Measurements from ENCODE around the gene PPM1E. TPM values are rescaled to one million over a fixed set of nuclear protein-coding genes. Genes with fewer than 3 reads are reported as not detected.

Gene PPM1E
- total and polyA plus RNA-seq, 2 experiments from 2014 or later, result not detected

- 89 to 97% methylated on average over 4 of the region's 4 CpGs for WGBS, 2 experiments (ENCODE audit: low coverage in 1 of 2, low lambda C conversion rate in 2 of 2, missing lambda C conversion rate in 2 of 2)
- no peaks in the 10 kb centered on the region for H3K36me3 ChIP-seq (ENCODE audit: low read depth)
- in situ Hi-C loops (cut with MboI), result no loop called here
- no peaks in the 10 kb centered on the region for H3K9me3 ChIP-seq (ENCODE audit: low read depth)
- H3K4me3 ChIP-seq, result no peak overlapping the region
- DNase-seq, result no peak
- no peaks in the 10 kb centered on the region for H3K4me1 ChIP-seq (ENCODE audit: insufficient read depth)
- H3K4me2 ChIP-seq (ENCODE audit: unreplicated experiment), result no peak overlapping the region
- no peaks in the 10 kb centered on the region for H3K79me2 ChIP-seq (ENCODE audit: insufficient read depth)
- H3K27me3 ChIP-seq (replicated peaks; ENCODE audit: insufficient read depth), result no peaks in the 10 kb centered on the region
- TF ChIP-seq EZH2phosphoT487 (IDR thresholded peaks at IDR 0.05; ENCODE audit: insufficient read depth, low read depth) (no peak), EZH2 (IDR thresholded peaks at IDR 0.05; ENCODE audit: insufficient read depth, poor library complexity, severe bottlenecking) (no peak)
- no peak overlapping the region for H2AFZ ChIP-seq
- H3F3A ChIP-seq (ENCODE audit: insufficient read depth), result no peaks in the 10 kb centered on the region
- no peak overlapping the region for H3K27ac ChIP-seq
- H3K9ac ChIP-seq, result no peak overlapping the region
- H4K20me1 ChIP-seq (ENCODE audit: insufficient read depth), result no peaks in the 10 kb centered on the region
- no peaks in the 10 kb centered on the region for H3K9me2 ChIP-seq (ENCODE audit: insufficient read depth)
Measured at GRCh38 chr17:58969612-58970011, 214.0 kb downstream of the PPM1E start.

GRCh38 chr17:58970609-58971450 lies 215.2 kb downstream of the PPM1E start:
- 51% methylated on average over 7 of the region's 7 CpGs for WGBS, 2 experiments (ENCODE audit: low coverage in 1 of 2, low lambda C conversion rate in 2 of 2, missing lambda C conversion rate in 2 of 2)
- H3K79me2 ChIP-seq (ENCODE audit: insufficient read depth), result no peaks in the 10 kb centered on the region
- H3K4me2 ChIP-seq (ENCODE audit: unreplicated experiment), result no peak overlapping the region
- H3F3A ChIP-seq (ENCODE audit: insufficient read depth), result no peaks in the 10 kb centered on the region
- H3K9me2 ChIP-seq (ENCODE audit: insufficient read depth), result no peaks in the 10 kb centered on the region
- no peaks in the 10 kb centered on the region for H3K36me3 ChIP-seq (ENCODE audit: low read depth)
- no peak overlapping the region for H3K27ac ChIP-seq
- H3K4me3 ChIP-seq, result no peak overlapping the region
- in situ Hi-C loops (cut with MboI), result no loop called here
- H3K4me1 ChIP-seq (ENCODE audit: insufficient read depth), result no peaks in the 10 kb centered on the region
- TF ChIP-seq EZH2phosphoT487 (IDR thresholded peaks at IDR 0.05; ENCODE audit: insufficient read depth, low read depth) (no peak), EZH2 (IDR thresholded peaks at IDR 0.05; ENCODE audit: insufficient read depth, poor library complexity, severe bottlenecking) (no peak)
- no peaks in the 10 kb centered on the region for H3K9me3 ChIP-seq (ENCODE audit: low read depth)
- no peak overlapping the region for H3K9ac ChIP-seq
- no peaks in the 10 kb centered on the region for H4K20me1 ChIP-seq (ENCODE audit: insufficient read depth)
- no peak overlapping the region for H2AFZ ChIP-seq
- H3K27me3 ChIP-seq (replicated peaks; ENCODE audit: insufficient read depth), result no peaks in the 10 kb centered on the region
- peak; percentile 59 for DNase-seq

GRCh38 chr17:58974354-58974753 lies 218.7 kb downstream of the PPM1E start:
- Histone ChIP-seq H3F3A (ENCODE audit: insufficient read depth) (no peaks in the 10 kb centered on the region), H3K27ac (no peak overlapping the region), H3K36me3 (ENCODE audit: low read depth) (no peaks in the 10 kb centered on the region), H3K79me2 (ENCODE audit: insufficient read depth) (no peaks in the 10 kb centered on the region), H3K4me3 (no peak overlapping the region), H4K20me1 (ENCODE audit: insufficient read depth) (no peaks in the 10 kb centered on the region), H3K9me2 (ENCODE audit: insufficient read depth) (no peaks in the 10 kb centered on the region), H3K9ac (no peak overlapping the region), H3K4me1 (ENCODE audit: insufficient read depth) (no peaks in the 10 kb centered on the region), H3K27me3 (replicated peaks; ENCODE audit: insufficient read depth) (no peaks in the 10 kb centered on the region), H2AFZ (no peak overlapping the region), H3K4me2 (ENCODE audit: unreplicated experiment) (no peak overlapping the region), H3K9me3 (ENCODE audit: low read depth) (no peaks in the 10 kb centered on the region)
- DNase-seq, result no peak
- in situ Hi-C loops (cut with MboI), result no loop called here
- TF ChIP-seq EZH2phosphoT487 (IDR thresholded peaks at IDR 0.05; ENCODE audit: insufficient read depth, low read depth), result no peak
- TF ChIP-seq EZH2 (IDR thresholded peaks at IDR 0.05; ENCODE audit: insufficient read depth, poor library complexity, severe bottlenecking), result no peak
- 92% methylated on average over 2 of the region's 2 CpGs for WGBS, 2 experiments (ENCODE audit: low coverage in 1 of 2, low lambda C conversion rate in 2 of 2, missing lambda C conversion rate in 2 of 2)

GRCh38 chr17:58976541-58976940 lies 220.9 kb downstream of the PPM1E start:
- Histone ChIP-seq H3K4me3 (no peak overlapping the region), H3K79me2 (ENCODE audit: insufficient read depth) (no peaks in the 10 kb centered on the region), H2AFZ (no peak overlapping the region), H3K4me2 (ENCODE audit: unreplicated experiment) (no peak overlapping the region), H3K36me3 (ENCODE audit: low read depth) (no peaks in the 10 kb centered on the region), H3K4me1 (ENCODE audit: insufficient read depth) (no peaks in the 10 kb centered on the region), H3K27ac (no peak overlapping the region), H4K20me1 (ENCODE audit: insufficient read depth) (no peaks in the 10 kb centered on the region), H3K9me3 (ENCODE audit: low read depth) (no peaks in the 10 kb centered on the region), H3F3A (ENCODE audit: insufficient read depth) (no peaks in the 10 kb centered on the region), H3K27me3 (replicated peaks; ENCODE audit: insufficient read depth) (no peaks in the 10 kb centered on the region), H3K9me2 (ENCODE audit: insufficient read depth) (no peaks in the 10 kb centered on the region), H3K9ac (no peak overlapping the region)
- in situ Hi-C loops (cut with MboI), result no loop called here
- TF ChIP-seq EZH2phosphoT487 (IDR thresholded peaks at IDR 0.05; ENCODE audit: insufficient read depth, low read depth), result no peak
- TF ChIP-seq EZH2 (IDR thresholded peaks at IDR 0.05; ENCODE audit: insufficient read depth, poor library complexity, severe bottlenecking), result no peak
- DNase-seq, result no peak
- 77 to 79% methylated on average over 3 of the region's 3 CpGs for WGBS, 2 experiments (ENCODE audit: low coverage in 1 of 2, low lambda C conversion rate in 2 of 2, missing lambda C conversion rate in 2 of 2)
